PFSK-1 (cell line): ENCODE data around the gene GRAMD2B.

ENCODE experiments used
- FOXP2 ChIP-seq: optimal IDR thresholded peaks from 2 replicates; pipeline ENCODE3; 2011; ENCODE audit warnings: borderline replicate concordance, control low read depth, inconsistent platforms; ENCODE audit not compliant: insufficient read depth; ENCODE audit errors: extremely low read length, extremely low read depth
- POLR2AphosphoS5 ChIP-seq: IDR thresholded peaks from 2 replicates; pipeline ENCODE4 v1.6.1; 2012; ENCODE audit warnings: low read depth, mild to moderate bottlenecking, control low read depth, low read length, moderate library complexity
- SIN3A ChIP-seq: IDR thresholded peaks from 2 replicates; pipeline ENCODE4 v1.6.1; 2012; ENCODE audit warnings: mild to moderate bottlenecking, low read length, moderate library complexity, borderline replicate concordance; ENCODE audit not compliant: insufficient read depth
- TAF1 ChIP-seq: IDR thresholded peaks from 2 replicates; pipeline ENCODE4 v1.6.1; 2012; ENCODE audit warnings: low read length, control low read depth, borderline replicate concordance; ENCODE audit not compliant: insufficient read depth
- TF ChIP-seq, protein P1 (sequence below), 2 experiments: IDR thresholded peaks; 2 replicates each; pipeline versions ENCODE4 v1.6.1 to v1.8.0; 2011 to 2012; ENCODE audit warnings: low read depth in 2 of 2, low read length in 2 of 2, control low read depth in 1 of 2, inconsistent platforms in 1 of 2, mild to moderate bottlenecking in 1 of 2, moderate library complexity in 1 of 2; ENCODE audit not compliant: insufficient read depth in 1 of 2

DNA sequence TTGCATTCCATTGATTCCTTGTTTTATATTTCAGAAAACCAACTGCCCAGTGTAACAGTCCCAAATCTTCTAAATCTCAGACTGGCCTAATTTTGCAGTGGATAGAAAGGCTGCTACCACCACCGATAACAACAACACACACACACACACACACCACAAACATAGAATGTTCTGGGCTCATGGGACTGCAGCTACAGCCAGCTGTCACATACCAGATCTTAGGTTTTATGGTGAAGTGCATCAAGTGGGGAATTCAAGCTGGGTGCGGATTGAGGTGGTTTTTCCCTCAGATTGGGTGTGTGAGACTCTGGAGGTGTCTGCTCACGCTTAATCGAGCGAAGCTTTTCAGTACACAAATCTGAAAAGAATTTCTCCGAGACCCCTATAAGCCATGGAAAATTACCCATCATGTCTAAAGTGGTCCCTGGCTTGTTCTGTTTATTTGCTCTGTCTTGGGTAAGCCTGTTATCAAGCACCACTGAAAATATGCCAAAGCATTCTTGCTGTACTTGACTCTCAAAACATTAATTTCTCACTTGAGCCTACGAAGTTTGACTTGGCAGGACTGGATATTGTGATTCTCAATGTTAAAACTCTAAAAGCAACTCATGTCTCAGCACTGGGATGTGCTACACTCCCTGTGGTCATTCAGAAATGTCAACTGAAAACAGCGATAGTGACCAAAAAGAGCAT, 100.8 kb downstream of the GRAMD2B start:
- TF ChIP-seq POLR2AphosphoS5 (no peak), TAF1 (no peak), SIN3A (no peak), FOXP2 (no peak)
- TF ChIP-seq, protein P1, sequence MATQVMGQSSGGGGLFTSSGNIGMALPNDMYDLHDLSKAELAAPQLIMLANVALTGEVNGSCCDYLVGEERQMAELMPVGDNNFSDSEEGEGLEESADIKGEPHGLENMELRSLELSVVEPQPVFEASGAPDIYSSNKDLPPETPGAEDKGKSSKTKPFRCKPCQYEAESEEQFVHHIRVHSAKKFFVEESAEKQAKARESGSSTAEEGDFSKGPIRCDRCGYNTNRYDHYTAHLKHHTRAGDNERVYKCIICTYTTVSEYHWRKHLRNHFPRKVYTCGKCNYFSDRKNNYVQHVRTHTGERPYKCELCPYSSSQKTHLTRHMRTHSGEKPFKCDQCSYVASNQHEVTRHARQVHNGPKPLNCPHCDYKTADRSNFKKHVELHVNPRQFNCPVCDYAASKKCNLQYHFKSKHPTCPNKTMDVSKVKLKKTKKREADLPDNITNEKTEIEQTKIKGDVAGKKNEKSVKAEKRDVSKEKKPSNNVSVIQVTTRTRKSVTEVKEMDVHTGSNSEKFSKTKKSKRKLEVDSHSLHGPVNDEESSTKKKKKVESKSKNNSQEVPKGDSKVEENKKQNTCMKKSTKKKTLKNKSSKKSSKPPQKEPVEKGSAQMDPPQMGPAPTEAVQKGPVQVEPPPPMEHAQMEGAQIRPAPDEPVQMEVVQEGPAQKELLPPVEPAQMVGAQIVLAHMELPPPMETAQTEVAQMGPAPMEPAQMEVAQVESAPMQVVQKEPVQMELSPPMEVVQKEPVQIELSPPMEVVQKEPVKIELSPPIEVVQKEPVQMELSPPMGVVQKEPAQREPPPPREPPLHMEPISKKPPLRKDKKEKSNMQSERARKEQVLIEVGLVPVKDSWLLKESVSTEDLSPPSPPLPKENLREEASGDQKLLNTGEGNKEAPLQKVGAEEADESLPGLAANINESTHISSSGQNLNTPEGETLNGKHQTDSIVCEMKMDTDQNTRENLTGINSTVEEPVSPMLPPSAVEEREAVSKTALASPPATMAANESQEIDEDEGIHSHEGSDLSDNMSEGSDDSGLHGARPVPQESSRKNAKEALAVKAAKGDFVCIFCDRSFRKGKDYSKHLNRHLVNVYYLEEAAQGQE (IDR thresholded peaks at IDR 0.05; ENCODE audit: insufficient read depth in 1 of 2, low read depth in 2 of 2, low read length in 2 of 2), result no peak
